K562 (cell line): Measurements from ENCODE around the gene KCNJ12. TPM values are rescaled to one million over a fixed set of nuclear protein-coding genes. Genes with fewer than 3 reads are reported as not detected.

ENCODE experiments used
- ATAC-seq: fragments of 200-7000 bp; cut with Tn5 transposase; 3 replicates; pipeline ENCODE4 v1.9.1; 2020; ENCODE audit warnings: moderate library complexity
- BruUV-seq: library from RNA; stranded (reverse); fragments of 400-500 nt; replicated peaks from 2 replicates; lab custom pipeline; 2021; lab: Mats Ljungman, UMichigan
- CTCF ChIA-PET: fragments of 300-600 bp; formaldehyde crosslinking; extraction: SDS; loops from one replicate; lab custom pipeline; 2021; ENCODE audit warnings: low intra/inter-chr PET ratio; lab: Yijun Ruan, JAX
- POLR2A ChIA-PET: fragments of 300-600, 350-650 bp; sonication (Branson Sonifier 250); formaldehyde crosslinking; extraction: SDS; loops from one replicate; lab custom pipeline; 2021; ENCODE audit warnings: antibody characterized with exemption, inconsistent platforms; lab: Yijun Ruan, JAX
- DNase-seq, 4 experiments: peaks; one replicate each; pipeline versions ENCODE4 v3.0.0 to v3.0.0-alpha.2; 2011 to 2018; ENCODE audit warnings: low spot score in 3 of 4, mixed read lengths in 3 of 4; ENCODE audit errors: extremely low read depth in 1 of 4
- FAIRE-seq: peaks from 2 replicates; lab custom pipeline; 2011; peaks lifted over from hg19 to GRCh38; lab: Jason Lieb, UNC
- H2AFZ ChIP-seq: 2 replicates; pipeline ENCODE4 v1.6.0; 2011; ENCODE audit warnings: low read depth, low read length, control low read depth, inconsistent platforms
- H3K27ac ChIP-seq: fragments of 200-600 bp; 3 replicates; pipeline ENCODE4 v1.8.0; 2011; ENCODE audit warnings: low read depth, mild to moderate bottlenecking, control low read depth, inconsistent platforms, low read length, moderate library complexity, mixed read lengths; ENCODE audit errors: extremely low read depth
- H3K27me3 ChIP-seq, 2 experiments: fragments of 300-600 bp in 1 of 2; 2 replicates in 1 of 2; 3 replicates in 1 of 2; pipeline versions ENCODE4 v1.6.0 to v1.8.0; 2011; ENCODE audit warnings: inconsistent platforms in 2 of 2, low read length in 2 of 2, mild to moderate bottlenecking in 1 of 2, mixed read lengths in 1 of 2, moderate library complexity in 1 of 2; ENCODE audit not compliant: control insufficient read depth in 2 of 2, insufficient read depth in 2 of 2
- H3K36me3 ChIP-seq: fragments of 300-600 bp; 3 replicates; pipeline ENCODE4 v1.8.0; 2011; ENCODE audit warnings: mild to moderate bottlenecking, low read length, inconsistent platforms; ENCODE audit not compliant: control insufficient read depth, insufficient read depth
- H3K4me1 ChIP-seq, 2 experiments: fragments of 200-600 bp in 1 of 2; replicated peaks in 1 of 2; 2 replicates in 1 of 2; 3 replicates in 1 of 2; pipeline versions ENCODE4 v1.5.1 to v1.8.0; 2011; ENCODE audit warnings: inconsistent platforms in 2 of 2, low read length in 2 of 2, mild to moderate bottlenecking in 1 of 2, mixed read lengths in 1 of 2, moderate library complexity in 1 of 2; ENCODE audit not compliant: control insufficient read depth in 2 of 2, insufficient read depth in 2 of 2
- H3K4me2 ChIP-seq: 2 replicates; pipeline ENCODE4 v1.6.1; 2011; ENCODE audit warnings: low read length, control low read depth, inconsistent platforms, mixed read lengths; ENCODE audit not compliant: insufficient read depth
- H3K4me3 ChIP-seq: fragments of 200-600 bp; sonication (generic), shearing (Covaris generic); 2 replicates; pipeline ENCODE4 v1.5.1; 2016; ENCODE audit warnings: control low read depth, inconsistent platforms
- H3K79me2 ChIP-seq: fragments of 200-600 bp; 3 replicates; pipeline ENCODE4 v1.8.0; 2011; ENCODE audit warnings: low read length, inconsistent platforms; ENCODE audit not compliant: control insufficient read depth, insufficient read depth
- H3K9ac ChIP-seq, 2 experiments: 2 replicates each; pipeline versions ENCODE4 v1.6.0 to v1.6.1; 2011; ENCODE audit warnings: low read depth in 2 of 2, low read length in 2 of 2, control low read depth in 1 of 2, inconsistent platforms in 1 of 2, mild to moderate bottlenecking in 1 of 2, mixed read lengths in 1 of 2; ENCODE audit not compliant: insufficient read depth in 1 of 2
- H3K9me1 ChIP-seq: one replicate; pipeline ENCODE4 v1.6.0; 2011; ENCODE audit warnings: inconsistent platforms, mild to moderate bottlenecking, low read length, moderate library complexity; ENCODE audit not compliant: control insufficient read depth, insufficient read depth
- H3K9me3 ChIP-seq: replicated peaks from 2 replicates; pipeline ENCODE4 v1.5.1; 2011; ENCODE audit warnings: low read depth, low read length, inconsistent platforms; ENCODE audit not compliant: control insufficient read depth, insufficient read depth
- H4K20me1 ChIP-seq: replicated peaks from 2 replicates; pipeline ENCODE4 v1.6.1; 2011; ENCODE audit warnings: low read length, inconsistent platforms, mixed read lengths; ENCODE audit not compliant: control insufficient read depth, insufficient read depth
- CBX1 ChIP-seq: sonication (generic); IDR thresholded peaks from 2 replicates; pipeline ENCODE4 v1.6.1; 2016; ENCODE audit warnings: antibody characterized with exemption, low read depth, mild to moderate bottlenecking
- CBX2 ChIP-seq: fragments of 200-600 bp; sonication (generic); IDR thresholded peaks from one replicate; pipeline ENCODE4 v1.6.1; 2012; ENCODE audit warnings: mild to moderate bottlenecking, low read length, inconsistent platforms; ENCODE audit not compliant: insufficient read depth, poor library complexity, severe bottlenecking
- CBX5 ChIP-seq: IDR thresholded peaks from 2 replicates; pipeline ENCODE4 v1.6.1; 2014; ENCODE audit warnings: low read depth, borderline replicate concordance
- COPS2 ChIP-seq: fragments of 450-650 bp; conservative IDR thresholded peaks from 2 replicates; pipeline ENCODE4 v1.6.1; 2016; ENCODE audit warnings: mild to moderate bottlenecking, moderate library complexity
- CXXC5 ChIP-seq: fragments of 250-450 bp; sonication (Bioruptor Pico); IDR thresholded peaks from 2 replicates; pipeline ENCODE4 v1.8.0; 2022; ENCODE audit warnings: inconsistent platforms, mild to moderate bottlenecking, moderate library complexity
- HOXB6 ChIP-seq: fragments of 250-450 bp; sonication (Bioruptor Pico); IDR thresholded peaks from 2 replicates; pipeline ENCODE4 v1.5.1; 2022; ENCODE audit warnings: mild to moderate bottlenecking, borderline replicate concordance
- MTA1 ChIP-seq: fragments of 450-650 bp; IDR thresholded peaks from 2 replicates; pipeline ENCODE4 v1.6.1; 2017; ENCODE audit warnings: borderline replicate concordance
- NFATC3 ChIP-seq: fragments of 450-650 bp; IDR thresholded peaks from 2 replicates; pipeline ENCODE4 v1.6.1; 2017; ENCODE audit warnings: mild to moderate bottlenecking
- PATZ1 ChIP-seq: fragments of 250-450 bp; sonication (Bioruptor Pico); IDR thresholded peaks from 2 replicates; pipeline ENCODE4 v1.5.0; 2020; ENCODE audit warnings: mild to moderate bottlenecking, borderline replicate concordance
- RBM17 ChIP-seq: fragments of 200-400 bp; formaldehyde crosslinking; IDR thresholded peaks from 2 replicates; pipeline ENCODE4 v1.6.1; 2017; ENCODE audit warnings: low read depth, mild to moderate bottlenecking, low read length, borderline replicate concordance
- TBP ChIP-seq: optimal IDR thresholded peaks from 2 replicates; pipeline ENCODE3; 2011; ENCODE audit warnings: low read depth, low read length, improper control_type of control experiment
- TEAD1 ChIP-seq, 2 experiments: fragments of 450-650 bp in 1 of 2; sonication (generic) in 1 of 2; formaldehyde crosslinking; IDR thresholded peaks; 2 replicates each; pipeline versions ENCODE4 v1.4.0 to v1.8.0; 2020 to 2022; ENCODE audit warnings: mild to moderate bottlenecking in 2 of 2, missing genetic modification reagents in 1 of 2
- THRA ChIP-seq: fragments of 450-650 bp; IDR thresholded peaks from 2 replicates; pipeline ENCODE4 v1.6.1; 2017; ENCODE audit warnings: mild to moderate bottlenecking, moderate library complexity
- ZNF280B ChIP-seq: fragments of 250-450 bp; sonication (Bioruptor Pico); IDR thresholded peaks from 2 replicates; pipeline ENCODE4 v1.5.1; 2021; ENCODE audit warnings: mild to moderate bottlenecking
- ZNF717 ChIP-seq: fragments of 250-450 bp; sonication (Bioruptor Pico); IDR thresholded peaks from 2 replicates; pipeline ENCODE4 v1.5.0; 2021
- ZNF764 ChIP-seq: fragments of 250-450 bp; sonication (Bioruptor Pico); IDR thresholded peaks from 2 replicates; pipeline ENCODE4 v1.4.0; 2020; ENCODE audit warnings: low read depth, mild to moderate bottlenecking, moderate library complexity
- ZNF766 ChIP-seq: fragments of 200-800 bp; sonication (Bioruptor generic); conservative IDR thresholded peaks from 2 replicates; pipeline ENCODE4 v1.6.1; 2016; ENCODE audit warnings: missing genetic modification characterization, missing compliant biosample characterization
- ZNF785 ChIP-seq: fragments of 250-450 bp; sonication (Bioruptor Pico); IDR thresholded peaks from 2 replicates; pipeline ENCODE4 v1.4.0; 2020; ENCODE audit warnings: mild to moderate bottlenecking
- WGBS: fragments of 100-300 bp; shearing (Covaris generic); methylation state at CpG from one replicate; pipeline ENCODE4 v1.1.6; 2016; ENCODE audit warnings: low coverage, mixed read lengths; ENCODE audit not compliant: insufficient coverage; ENCODE audit errors: missing lambda C conversion rate; 5-methylcytosine and 5-hydroxymethylcytosine counted together
- in situ Hi-C: fragments of 300-500 bp; cut with MboI; formaldehyde crosslinking; loops from 4 replicates; pipeline ENCODE4 v1.15.0; 2018; ENCODE audit warnings: inconsistent platforms, mixed read lengths
- intact Hi-C: fragments of 100-400 bp; cut with micrococcal nuclease; formaldehyde crosslinking; loops from 2 replicates; pipeline ENCODE4 v1.14.2; 2022
- polyA plus RNA-seq, 8 experiments: library from polyadenylated mRNA; depleted of rRNA in 4 of 8; stranded (reverse) in 5 of 8; unstranded in 3 of 8; fragments of >200 nt; fragmentation: Nextera tagmentation in 2 of 8; fragmentation: Illumina TruSeq in 1 of 8; extraction: Ambion mirVana in 2 of 8; extraction: Trizol in 1 of 8; gene quantifications; 2 replicates each; pipeline versions ENCODE4 v1.2.1 to v1.2.3, GENCODE V29; 2011 to 2014; ENCODE audit warnings: inconsistent platforms in 1 of 8, missing spikeins in 1 of 8
- total RNA-seq, 7 experiments: library from RNA; depleted of rRNA in 6 of 7; stranded (reverse); fragments of >200 nt in 6 of 7; fragmentation: Illumina TruSeq in 2 of 7; extraction: Trizol in 2 of 7; gene quantifications; 2 replicates each; pipeline versions ENCODE4 v1.2.1 to v1.2.3, GENCODE V29; 2011 to 2021; ENCODE audit warnings: low replicate concordance in 1 of 7

Gene KCNJ12
- total and polyA plus RNA-seq, 9 of the 15 experiments (the other 6 are each of a cell fraction or from before 2014, with no cell fraction given), result 0.02 TPM; not detected in 8

GRCh38 chr17:21454441-21454840 is 78.3 kb downstream of the KCNJ12 start:
- Histone ChIP-seq H3K4me3 (no peak overlapping the region), H3K9me3 (no peaks in the 10 kb centered on the region), H3K79me2 (no peaks in the 10 kb centered on the region), H3K9me1 (no peaks in the 10 kb centered on the region), H2AFZ (no peak overlapping the region), H3K27me3 (peaks cover 0 to 2% of the 10 kb centered on the region in 2 experiments; a peak in 1 of 5 replicates), H3K9ac (no peak overlapping the region), H3K4me1 (peaks cover 0 to 12% of the 10 kb centered on the region in 2 experiments; a peak in 3 of 5 replicates), H4K20me1 (no peaks in the 10 kb centered on the region), H3K27ac (no peak overlapping the region), H3K4me2 (no peak overlapping the region), H3K36me3 (no peaks in the 10 kb centered on the region)
- TF ChIP-seq HOXB6 (CRISPR knock-in tag), result no peak
- TF ChIP-seq CBX1, result no peak
- no peak for TF ChIP-seq CBX2
- TF ChIP-seq ZNF764 (CRISPR knock-in tag), result no peak
- TF ChIP-seq ZNF785 (CRISPR knock-in tag), result no peak
- no peak for TF ChIP-seq PATZ1 (CRISPR knock-in tag)
- TF ChIP-seq ZNF717 (CRISPR knock-in tag), result no peak
- no peak for TF ChIP-seq ZNF766 (CRISPR knock-in tag)
- no peak for TF ChIP-seq TEAD1 (CRISPR knock-in tag; IDR thresholded peaks at IDR 0.05)
- no peak for TF ChIP-seq TBP
- no peak for TF ChIP-seq CBX5
- TF ChIP-seq CXXC5 (CRISPR knock-in tag), result no peak
- no peak for TF ChIP-seq ZNF280B (CRISPR knock-in tag)
- TF ChIP-seq RBM17, result no peak
- TF ChIP-seq NFATC3, result no peak
- TF ChIP-seq COPS2, result no peak
- TF ChIP-seq MTA1, result no peak
- no peak for TF ChIP-seq THRA
- DNase-seq (no peak), FAIRE-seq (no peak), ATAC-seq (no peak)
- ChIA-PET POLR2A (no interaction called here), CTCF (no interaction called here)
- intact Hi-C loops (loop anchor here (5.0 to 10.0 kb wide), 2 partner anchors 172 to 330 kb away; partner anchors contain the start of genes DHRS7B and MAP2K3), in situ Hi-C loops (no loop called here)
- BruUV-seq, result no TSS peak
- 4% methylated on average over 2 of the region's 4 CpGs for WGBS
